Retina (tissue), 1 donor: ENCODE data around the gene SRP72.

Source experiments
- DNase-seq: peaks from one replicate; pipeline ENCODE4 v3.0.0-alpha.2; 2016

Gene SRP72

GRCh38 chr4:56552273-56552672, 84.9 kb downstream of the SRP72 start:
- DNase-seq = no peak
